ENCODE results near the gene GTPBP3. TPM values are rescaled to one million over a fixed set of nuclear protein-coding genes. Genes with fewer than 3 reads are reported as not detected.
A peak's percentile ranks its signal among the peaks of the same experiment; 100 is the strongest.

GTPBP3 gene
- total and polyA plus RNA-seq, 9 of the 15 experiments (the other 6 are each of a cell fraction or from before 2014, with no cell fraction given) = 4.9 to 124 (median 22.6) TPM

DNA sequence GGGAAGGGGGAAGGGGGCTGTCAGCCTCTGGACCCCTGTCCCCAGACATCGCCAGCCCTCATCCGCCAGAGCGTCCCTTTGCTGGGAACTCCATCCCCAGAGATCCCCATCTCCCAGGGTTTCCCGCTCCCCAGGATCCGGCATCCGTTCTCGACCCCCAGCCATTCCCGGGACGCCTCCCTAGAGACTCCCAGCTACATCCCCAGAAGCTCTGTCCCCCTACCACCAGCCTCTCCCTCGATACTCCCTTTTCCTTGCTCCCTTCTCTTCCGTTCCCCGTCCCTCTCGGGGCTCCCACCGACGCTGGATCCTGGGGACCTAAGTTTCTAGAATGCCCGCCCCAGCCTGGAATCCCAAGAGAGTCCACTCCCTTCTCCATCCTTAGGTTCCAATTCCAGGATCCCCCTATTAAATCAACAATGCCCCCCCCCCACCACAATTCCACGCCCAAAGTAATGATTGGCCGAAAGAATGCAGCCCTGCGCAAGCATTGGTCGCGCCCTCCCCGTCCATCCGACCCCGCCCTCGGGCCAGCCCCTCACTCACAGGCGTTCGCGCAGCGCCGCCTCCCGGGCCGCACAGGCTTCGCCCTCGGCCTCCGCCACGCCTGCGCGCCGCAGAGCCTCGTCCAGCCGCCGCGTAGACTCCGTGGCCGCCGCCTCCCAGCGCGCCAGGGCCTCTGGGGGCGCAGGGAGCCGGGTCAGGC lies 53.5 kb downstream of the GTPBP3 start (continued):
- TF ChIP-seq LEF1 (IDR thresholded peaks at IDR 0.05) (no peak), ZNF668 (CRISPR knock-in tag; IDR thresholded peaks at IDR 0.05) (no peak), ZNF695 (CRISPR knock-in tag; IDR thresholded peaks at IDR 0.05) (no peak), EP400 (IDR thresholded peaks at IDR 0.05) (0 out of 2 replicates have a peak, but pooled peaks have one; percentile 6), ZNF551 (CRISPR knock-in tag; IDR thresholded peaks at IDR 0.05) (no peak), ZNF134 (CRISPR knock-in tag; conservative IDR thresholded peaks at IDR 0.05) (no peak), ZNF77 (CRISPR knock-in tag; IDR thresholded peaks at IDR 0.05) (no peak), ZNF23 (CRISPR knock-in tag; IDR thresholded peaks at IDR 0.05) (no peak), KDM1A (IDR thresholded peaks at IDR 0.05) (peak in 1 of 2 experiments; percentile 29; a peak in 1 of 4 replicates), ARHGAP35 (IDR thresholded peaks at IDR 0.05; ENCODE audit: partially characterized antibody) (no peak), ZSCAN29 (IDR thresholded peaks at IDR 0.05) (no peak), SP1 (CRISPR knock-in tag; IDR thresholded peaks at IDR 0.05) (peak; percentile 61), MYC (IDR thresholded peaks at IDR 0.05; ENCODE audit: low read depth, low read length) (peak; percentile 66), MYC (CRISPR knock-in tag; IDR thresholded peaks at IDR 0.05; ENCODE audit: borderline replicate concordance, low read depth) (no peak), GABPB1 (CRISPR knock-in tag; IDR thresholded peaks at IDR 0.05) (no peak), ZNF644 (tag; IDR thresholded peaks at IDR 0.05; ENCODE audit: low read depth) (no peak), RBFOX2 (IDR thresholded peaks at IDR 0.05; ENCODE audit: low read depth, low read length) (peak; percentile 51), PTTG1 (tag; IDR thresholded peaks at IDR 0.05; ENCODE audit: low read depth) (no peak)
- TF ChIP-seq, protein P1, sequence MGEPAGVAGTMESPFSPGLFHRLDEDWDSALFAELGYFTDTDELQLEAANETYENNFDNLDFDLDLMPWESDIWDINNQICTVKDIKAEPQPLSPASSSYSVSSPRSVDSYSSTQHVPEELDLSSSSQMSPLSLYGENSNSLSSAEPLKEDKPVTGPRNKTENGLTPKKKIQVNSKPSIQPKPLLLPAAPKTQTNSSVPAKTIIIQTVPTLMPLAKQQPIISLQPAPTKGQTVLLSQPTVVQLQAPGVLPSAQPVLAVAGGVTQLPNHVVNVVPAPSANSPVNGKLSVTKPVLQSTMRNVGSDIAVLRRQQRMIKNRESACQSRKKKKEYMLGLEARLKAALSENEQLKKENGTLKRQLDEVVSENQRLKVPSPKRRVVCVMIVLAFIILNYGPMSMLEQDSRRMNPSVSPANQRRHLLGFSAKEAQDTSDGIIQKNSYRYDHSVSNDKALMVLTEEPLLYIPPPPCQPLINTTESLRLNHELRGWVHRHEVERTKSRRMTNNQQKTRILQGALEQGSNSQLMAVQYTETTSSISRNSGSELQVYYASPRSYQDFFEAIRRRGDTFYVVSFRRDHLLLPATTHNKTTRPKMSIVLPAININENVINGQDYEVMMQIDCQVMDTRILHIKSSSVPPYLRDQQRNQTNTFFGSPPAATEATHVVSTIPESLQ (CRISPR knock-in tag; IDR thresholded peaks at IDR 0.05) = no peak
- TF ChIP-seq, protein P2, sequence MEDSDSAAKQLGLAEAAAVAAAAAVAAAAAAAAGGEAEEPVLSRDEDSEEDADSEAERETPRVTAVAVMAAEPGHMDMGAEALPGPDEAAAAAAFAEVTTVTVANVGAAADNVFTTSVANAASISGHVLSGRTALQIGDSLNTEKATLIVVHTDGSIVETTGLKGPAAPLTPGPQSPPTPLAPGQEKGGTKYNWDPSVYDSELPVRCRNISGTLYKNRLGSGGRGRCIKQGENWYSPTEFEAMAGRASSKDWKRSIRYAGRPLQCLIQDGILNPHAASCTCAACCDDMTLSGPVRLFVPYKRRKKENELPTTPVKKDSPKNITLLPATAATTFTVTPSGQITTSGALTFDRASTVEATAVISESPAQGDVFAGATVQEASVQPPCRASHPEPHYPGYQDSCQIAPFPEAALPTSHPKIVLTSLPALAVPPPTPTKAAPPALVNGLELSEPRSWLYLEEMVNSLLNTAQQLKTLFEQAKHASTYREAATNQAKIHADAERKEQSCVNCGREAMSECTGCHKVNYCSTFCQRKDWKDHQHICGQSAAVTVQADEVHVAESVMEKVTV (CRISPR knock-in tag; IDR thresholded peaks at IDR 0.05) = peak; percentile 62
- TF ChIP-seq, protein P3, sequence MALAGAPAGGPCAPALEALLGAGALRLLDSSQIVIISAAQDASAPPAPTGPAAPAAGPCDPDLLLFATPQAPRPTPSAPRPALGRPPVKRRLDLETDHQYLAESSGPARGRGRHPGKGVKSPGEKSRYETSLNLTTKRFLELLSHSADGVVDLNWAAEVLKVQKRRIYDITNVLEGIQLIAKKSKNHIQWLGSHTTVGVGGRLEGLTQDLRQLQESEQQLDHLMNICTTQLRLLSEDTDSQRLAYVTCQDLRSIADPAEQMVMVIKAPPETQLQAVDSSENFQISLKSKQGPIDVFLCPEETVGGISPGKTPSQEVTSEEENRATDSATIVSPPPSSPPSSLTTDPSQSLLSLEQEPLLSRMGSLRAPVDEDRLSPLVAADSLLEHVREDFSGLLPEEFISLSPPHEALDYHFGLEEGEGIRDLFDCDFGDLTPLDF (CRISPR knock-in tag; IDR thresholded peaks at IDR 0.05) = no peak
- TF ChIP-seq, protein P4, sequence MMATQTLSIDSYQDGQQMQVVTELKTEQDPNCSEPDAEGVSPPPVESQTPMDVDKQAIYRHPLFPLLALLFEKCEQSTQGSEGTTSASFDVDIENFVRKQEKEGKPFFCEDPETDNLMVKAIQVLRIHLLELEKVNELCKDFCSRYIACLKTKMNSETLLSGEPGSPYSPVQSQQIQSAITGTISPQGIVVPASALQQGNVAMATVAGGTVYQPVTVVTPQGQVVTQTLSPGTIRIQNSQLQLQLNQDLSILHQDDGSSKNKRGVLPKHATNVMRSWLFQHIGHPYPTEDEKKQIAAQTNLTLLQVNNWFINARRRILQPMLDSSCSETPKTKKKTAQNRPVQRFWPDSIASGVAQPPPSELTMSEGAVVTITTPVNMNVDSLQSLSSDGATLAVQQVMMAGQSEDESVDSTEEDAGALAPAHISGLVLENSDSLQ (IDR thresholded peaks at IDR 0.05) = peak; percentile 73
